H9 (cell line): ENCODE measurements around the gene SLC4A5. TPM values are rescaled to one million over a fixed set of nuclear protein-coding genes. Genes with fewer than 3 reads are reported as not detected.

Experiments used
- DNase-seq: peaks from one replicate; pipeline ENCODE4 v3.0.0-alpha.2; 2017
- H2AFZ ChIP-seq: one replicate; pipeline ENCODE4 v1.6.1; 2013; ENCODE audit warnings: mild to moderate bottlenecking, low read length, control low read depth, moderate library complexity
- H2AK5ac ChIP-seq: 2 replicates; pipeline ENCODE4 v1.6.1; 2013; ENCODE audit warnings: low read length, control low read depth, mixed read lengths; ENCODE audit not compliant: insufficient read length
- H2BK120ac ChIP-seq: one replicate; pipeline ENCODE4 v1.6.1; 2013; ENCODE audit warnings: low read depth, mild to moderate bottlenecking, low read length, control low read depth, inconsistent platforms; ENCODE audit not compliant: poor library complexity, severe bottlenecking
- H2BK12ac ChIP-seq: 2 replicates; pipeline ENCODE4 v1.6.1; 2013; ENCODE audit warnings: low read length, control low read depth, mixed read lengths, low read depth; ENCODE audit not compliant: insufficient read length
- H2BK15ac ChIP-seq: 2 replicates; pipeline ENCODE4 v1.6.1; 2013; ENCODE audit warnings: low read depth, low read length, control low read depth
- H2BK20ac ChIP-seq: one replicate; pipeline ENCODE4 v1.6.1; 2013; ENCODE audit warnings: low read depth, mild to moderate bottlenecking, low read length, control low read depth, inconsistent platforms; ENCODE audit not compliant: poor library complexity, severe bottlenecking
- H2BK5ac ChIP-seq: 2 replicates; pipeline ENCODE4 v1.6.1; 2013; ENCODE audit warnings: low read length, control low read depth, mixed read lengths; ENCODE audit not compliant: insufficient read length
- H3K14ac ChIP-seq: 2 replicates; pipeline ENCODE4 v1.6.1; 2013; ENCODE audit warnings: low read length, control low read depth; ENCODE audit not compliant: insufficient read depth
- H3K18ac ChIP-seq: 2 replicates; pipeline ENCODE4 v1.6.1; 2013; ENCODE audit warnings: low read depth, mild to moderate bottlenecking, mixed read lengths, low read length, control low read depth; ENCODE audit not compliant: insufficient read length
- H3K23ac ChIP-seq: 2 replicates; pipeline ENCODE4 v1.6.1; 2013; ENCODE audit warnings: low read length, control low read depth, mixed read lengths, low read depth; ENCODE audit not compliant: insufficient read length
- H3K23me2 ChIP-seq: 2 replicates; pipeline ENCODE4 v1.6.1; 2013; ENCODE audit warnings: low read depth, mild to moderate bottlenecking, mixed read lengths, low read length, control low read depth; ENCODE audit not compliant: insufficient read length, poor library complexity, severe bottlenecking
- H3K27ac ChIP-seq: 2 replicates; pipeline ENCODE4 v1.5.1; 2013; ENCODE audit warnings: low read length, control low read depth, mixed read lengths, low read depth; ENCODE audit not compliant: insufficient read length
- H3K27me3 ChIP-seq: 2 replicates; pipeline ENCODE4 v1.6.1; 2013; ENCODE audit warnings: low read length, control low read depth, inconsistent platforms; ENCODE audit not compliant: insufficient read depth
- H3K4ac ChIP-seq: 2 replicates; pipeline ENCODE4 v1.6.1; 2013; ENCODE audit warnings: low read depth, mild to moderate bottlenecking, control low read depth, inconsistent platforms, low read length, moderate library complexity
- H3K4me1 ChIP-seq: 2 replicates; pipeline ENCODE4 v1.6.1; 2013; ENCODE audit warnings: low read length, control low read depth, inconsistent platforms; ENCODE audit not compliant: insufficient read depth
- H3K4me2 ChIP-seq: 2 replicates; pipeline ENCODE4 v1.6.1; 2013; ENCODE audit warnings: low read length, control low read depth, mixed read lengths; ENCODE audit not compliant: insufficient read length, insufficient read depth
- H3K56ac ChIP-seq: 2 replicates; pipeline ENCODE4 v1.6.1; 2013; ENCODE audit warnings: low read depth, mild to moderate bottlenecking, mixed read lengths, low read length, control low read depth; ENCODE audit not compliant: insufficient read length
- H3K79me1 ChIP-seq: 2 replicates; pipeline ENCODE4 v1.6.1; 2013; ENCODE audit warnings: low read depth, mild to moderate bottlenecking, moderate library complexity, low read length, control low read depth, inconsistent platforms; ENCODE audit not compliant: insufficient read depth, poor library complexity, severe bottlenecking
- H3K79me2 ChIP-seq: 2 replicates; pipeline ENCODE4 v1.6.1; 2013; ENCODE audit warnings: low read length, control low read depth, inconsistent platforms; ENCODE audit not compliant: insufficient read depth
- H3K9ac ChIP-seq: 2 replicates; pipeline ENCODE4 v1.6.1; 2013; ENCODE audit warnings: low read length, control low read depth, mixed read lengths; ENCODE audit not compliant: insufficient read length; ENCODE audit errors: extremely low read depth
- H3K9me3 ChIP-seq: one replicate; pipeline ENCODE4 v1.6.1; 2013; ENCODE audit warnings: low read depth, low read length, inconsistent platforms; ENCODE audit not compliant: control insufficient read depth
- H3T11ph ChIP-seq: one replicate; pipeline ENCODE4 v1.6.1; 2013; ENCODE audit warnings: mild to moderate bottlenecking, low read length, control low read depth, inconsistent platforms
- H4K20me1 ChIP-seq: one replicate; pipeline ENCODE4 v1.6.1; 2013; ENCODE audit not compliant: control insufficient read depth, insufficient read length, insufficient read depth
- H4K5ac ChIP-seq: 2 replicates; pipeline ENCODE4 v1.6.1; 2013; ENCODE audit warnings: low read depth, mild to moderate bottlenecking, mixed read lengths, low read length, control low read depth; ENCODE audit not compliant: insufficient read length
- H4K8ac ChIP-seq: replicated peaks from 2 replicates; pipeline ENCODE4 v1.6.1; 2013; ENCODE audit warnings: low read length, control low read depth, mixed read lengths, low read depth; ENCODE audit not compliant: insufficient read length
- H4K91ac ChIP-seq: 2 replicates; pipeline ENCODE4 v1.6.1; 2013; ENCODE audit warnings: low read depth, mild to moderate bottlenecking, moderate library complexity, mixed read lengths, low read length, control low read depth; ENCODE audit not compliant: insufficient read length
- H3K27ac Mint-ChIP-seq, 3 experiments: 2 replicates in 2 of 3; 3 replicates in 1 of 3; pipeline ENCODE4 v1.8.0; 2020 to 2021; ENCODE audit warnings: mixed read lengths in 3 of 3, mild to moderate bottlenecking in 1 of 3, moderate library complexity in 1 of 3
- H3K27me3 Mint-ChIP-seq: 2 replicates; pipeline ENCODE4 v1.8.0; 2021; ENCODE audit warnings: low read depth, mild to moderate bottlenecking, moderate library complexity, mixed read lengths
- H3K36me3 Mint-ChIP-seq, 3 experiments: 2 replicates in 2 of 3; 3 replicates in 1 of 3; pipeline ENCODE4 v1.8.0; 2020 to 2021; ENCODE audit warnings: low read depth in 3 of 3, mixed read lengths in 3 of 3; ENCODE audit not compliant: insufficient read depth in 1 of 3
- H3K4me1 Mint-ChIP-seq, 2 experiments: 2 replicates each; pipeline ENCODE4 v1.8.0; 2020; ENCODE audit warnings: mixed read lengths in 2 of 2
- H3K4me3 Mint-ChIP-seq, 2 experiments: 2 replicates in 1 of 2; 3 replicates in 1 of 2; pipeline ENCODE4 v1.8.0; 2020 to 2021; ENCODE audit warnings: mild to moderate bottlenecking in 2 of 2, mixed read lengths in 2 of 2, moderate library complexity in 1 of 2
- H3K9me3 Mint-ChIP-seq, 2 experiments: 2 replicates in 1 of 2; 3 replicates in 1 of 2; pipeline ENCODE4 v1.8.0; 2020; ENCODE audit warnings: mild to moderate bottlenecking in 2 of 2, mixed read lengths in 2 of 2, moderate library complexity in 1 of 2
- WGBS: extraction: QIAGEN DNeasy Blood & Tissue Kit; methylation state at CpG from one replicate; pipeline ENCODE4 v1.1.7; 2013; ENCODE audit warnings: missing lambda C conversion rate, low lambda C conversion rate, mixed read lengths; ENCODE audit not compliant: insufficient read length; ENCODE audit errors: extremely low coverage; 5-methylcytosine and 5-hydroxymethylcytosine counted together
- total RNA-seq: library from RNA; stranded (reverse); gene quantifications from 2 replicates; pipeline ENCODE4 v1.2.1, GENCODE V29; 2021
- TF ChIP-seq, protein P1 (sequence below): fragments of 200-600 bp; sonication (generic); conservative IDR thresholded peaks from 3 replicates; pipeline ENCODE4 v1.8.0; 2021; ENCODE audit warnings: antibody characterized with exemption, mild to moderate bottlenecking

The SLC4A5 gene
- total RNA-seq, 1 experiment from 2014 or later, result 0.50 TPM

DNA sequence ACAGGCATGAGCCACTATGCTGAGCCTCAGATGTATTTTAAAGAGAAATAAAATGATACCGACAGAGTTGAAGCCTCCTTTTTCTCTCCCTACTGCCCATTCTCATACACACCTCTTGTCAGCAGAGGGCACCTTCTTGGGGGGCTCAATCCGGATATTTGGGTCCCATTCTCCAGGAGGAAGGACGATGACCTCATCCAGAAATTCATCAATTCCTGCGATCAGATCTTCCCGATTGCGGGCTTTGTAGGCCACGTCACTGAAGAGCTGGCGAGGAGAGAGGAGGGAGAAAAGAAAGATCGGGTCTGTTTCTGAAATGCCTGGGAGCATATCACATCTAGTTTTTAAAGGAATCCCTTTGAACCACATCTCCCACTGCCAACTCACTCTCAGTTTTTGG lies 90.4 kb downstream of the SLC4A5 start:
- no peaks in the 10 kb centered on the region for H3K9me3 ChIP-seq
- H3K4ac ChIP-seq, result no peak overlapping the region
- no peak for DNase-seq
- no peak overlapping the region for H2BK5ac ChIP-seq
- H2BK12ac ChIP-seq, result no peak overlapping the region
- no peak overlapping the region for H4K5ac ChIP-seq
- H3K23ac ChIP-seq, result no peak overlapping the region
- H3K27ac ChIP-seq, result no peak overlapping the region
- H3K14ac ChIP-seq, result no peak overlapping the region
- H3T11ph ChIP-seq, result no peak overlapping the region
- Mint-ChIP-seq H3K4me1 (no peaks in the 10 kb centered on the region), H3K27me3 (peaks cover 5% of the 10 kb centered on the region), H3K36me3 (no peaks in the 10 kb centered on the region; a peak in 1 of 7 replicates), H3K9me3 (no peaks in the 10 kb centered on the region), H3K27ac (no peak overlapping the region), H3K4me3 (no peak overlapping the region)
- H3K79me1 ChIP-seq, result no peaks in the 10 kb centered on the region
- H3K23me2 ChIP-seq, result no peaks in the 10 kb centered on the region
- WGBS, result no CpG with 5 or more reads among the region's 9 CpGs
- H2BK120ac ChIP-seq, result no peak overlapping the region
- H3K4me1 ChIP-seq, result no peaks in the 10 kb centered on the region
- H4K20me1 ChIP-seq, result no peaks in the 10 kb centered on the region
- H3K79me2 ChIP-seq, result no peaks in the 10 kb centered on the region
- no peak overlapping the region for H2BK20ac ChIP-seq
- H3K9ac ChIP-seq, result no peak overlapping the region
- no peak overlapping the region for H4K91ac ChIP-seq
- no peak overlapping the region for H4K8ac ChIP-seq
- no peak overlapping the region for H2AK5ac ChIP-seq
- no peaks in the 10 kb centered on the region for H3K27me3 ChIP-seq
- TF ChIP-seq, protein P1, sequence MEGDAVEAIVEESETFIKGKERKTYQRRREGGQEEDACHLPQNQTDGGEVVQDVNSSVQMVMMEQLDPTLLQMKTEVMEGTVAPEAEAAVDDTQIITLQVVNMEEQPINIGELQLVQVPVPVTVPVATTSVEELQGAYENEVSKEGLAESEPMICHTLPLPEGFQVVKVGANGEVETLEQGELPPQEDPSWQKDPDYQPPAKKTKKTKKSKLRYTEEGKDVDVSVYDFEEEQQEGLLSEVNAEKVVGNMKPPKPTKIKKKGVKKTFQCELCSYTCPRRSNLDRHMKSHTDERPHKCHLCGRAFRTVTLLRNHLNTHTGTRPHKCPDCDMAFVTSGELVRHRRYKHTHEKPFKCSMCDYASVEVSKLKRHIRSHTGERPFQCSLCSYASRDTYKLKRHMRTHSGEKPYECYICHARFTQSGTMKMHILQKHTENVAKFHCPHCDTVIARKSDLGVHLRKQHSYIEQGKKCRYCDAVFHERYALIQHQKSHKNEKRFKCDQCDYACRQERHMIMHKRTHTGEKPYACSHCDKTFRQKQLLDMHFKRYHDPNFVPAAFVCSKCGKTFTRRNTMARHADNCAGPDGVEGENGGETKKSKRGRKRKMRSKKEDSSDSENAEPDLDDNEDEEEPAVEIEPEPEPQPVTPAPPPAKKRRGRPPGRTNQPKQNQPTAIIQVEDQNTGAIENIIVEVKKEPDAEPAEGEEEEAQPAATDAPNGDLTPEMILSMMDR, result no peak
- H3K56ac ChIP-seq, result no peak overlapping the region
- no peak overlapping the region for H3K4me2 ChIP-seq
- H2AFZ ChIP-seq, result no peak overlapping the region
- no peak overlapping the region for H2BK15ac ChIP-seq
- no peak overlapping the region for H3K18ac ChIP-seq
